Measurements from ENCODE around the gene KRT85. TPM values are rescaled to one million over a fixed set of nuclear protein-coding genes. Genes with fewer than 3 reads are reported as not detected.

Gene KRT85
- total RNA-seq, 1 donor from 2014 or later: not detected

DNA sequence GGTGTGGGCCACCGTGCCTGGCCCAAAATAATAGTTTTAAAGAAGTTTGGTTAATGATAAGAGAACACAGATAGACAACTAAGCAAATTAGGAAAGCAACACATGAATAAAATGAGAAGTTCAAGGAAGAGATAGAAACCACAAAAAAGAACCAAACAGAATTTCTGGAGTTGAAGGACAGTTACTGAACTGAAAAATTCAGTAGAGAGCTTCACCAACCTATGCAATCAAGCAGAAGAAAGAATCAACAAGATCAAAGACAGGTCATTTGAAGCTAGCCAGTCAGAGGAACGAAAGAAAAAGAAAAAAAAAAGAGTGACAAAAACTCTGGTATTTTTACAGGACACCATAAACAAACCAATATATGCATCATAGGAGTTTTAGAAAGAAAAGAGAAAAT is 30.6 kb downstream of the KRT85 start:
- peak overlapping the region; percentile 3 for H3K27ac Mint-ChIP-seq (ENCODE audit: unreplicated experiment)
- peaks cover 32% of the 10 kb centered on the region for H3K27me3 Mint-ChIP-seq (ENCODE audit: unreplicated experiment)

DNA sequence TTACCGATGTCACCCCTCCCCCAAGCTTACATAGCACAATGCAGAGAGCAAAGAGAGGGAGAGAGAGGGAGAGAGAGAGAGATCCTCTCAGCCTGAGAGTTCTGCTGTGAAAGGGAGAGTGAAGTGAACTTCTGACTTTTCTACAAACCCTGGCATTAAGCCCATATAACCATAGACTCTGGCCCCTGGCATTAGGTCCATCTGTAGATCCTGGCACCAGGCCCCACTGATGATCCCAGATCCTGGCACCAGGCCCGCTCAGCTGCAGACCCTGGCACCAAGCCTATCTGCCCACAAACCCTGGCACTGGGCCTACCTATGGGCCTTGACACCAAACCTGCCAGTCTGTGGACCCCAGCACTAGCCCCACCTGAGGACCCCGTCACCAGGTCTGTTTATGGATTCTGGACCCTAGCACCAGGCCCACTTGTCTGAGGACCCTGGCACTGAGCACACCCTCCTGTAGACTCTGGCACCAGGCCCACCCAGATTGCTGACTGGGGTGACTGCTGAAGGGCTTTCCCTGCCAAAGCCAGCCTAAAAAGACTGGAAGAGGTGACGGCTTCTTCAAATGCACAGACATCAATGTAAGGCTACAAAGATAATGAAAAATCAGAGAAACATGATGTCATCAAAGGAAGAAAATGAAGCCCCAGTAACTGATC is 31.6 kb downstream of the KRT85 start:
- no peak for DNase-seq (ENCODE audit: extremely low spot score, unreplicated experiment)
- H3K4me1 Mint-ChIP-seq (ENCODE audit: unreplicated experiment): peaks cover 6% of the 10 kb centered on the region

More for the DNA sequence above, 30.6 kb downstream of the KRT85 start:
- H3K4me1 Mint-ChIP-seq (ENCODE audit: unreplicated experiment): peaks cover 6% of the 10 kb centered on the region
- no peaks in the 10 kb centered on the region for H3K9me3 Mint-ChIP-seq (ENCODE audit: unreplicated experiment)
- no peak overlapping the region for H3K4me3 Mint-ChIP-seq (ENCODE audit: unreplicated experiment)
- no peak for DNase-seq (ENCODE audit: extremely low spot score, unreplicated experiment)
- TF ChIP-seq, protein P1, sequence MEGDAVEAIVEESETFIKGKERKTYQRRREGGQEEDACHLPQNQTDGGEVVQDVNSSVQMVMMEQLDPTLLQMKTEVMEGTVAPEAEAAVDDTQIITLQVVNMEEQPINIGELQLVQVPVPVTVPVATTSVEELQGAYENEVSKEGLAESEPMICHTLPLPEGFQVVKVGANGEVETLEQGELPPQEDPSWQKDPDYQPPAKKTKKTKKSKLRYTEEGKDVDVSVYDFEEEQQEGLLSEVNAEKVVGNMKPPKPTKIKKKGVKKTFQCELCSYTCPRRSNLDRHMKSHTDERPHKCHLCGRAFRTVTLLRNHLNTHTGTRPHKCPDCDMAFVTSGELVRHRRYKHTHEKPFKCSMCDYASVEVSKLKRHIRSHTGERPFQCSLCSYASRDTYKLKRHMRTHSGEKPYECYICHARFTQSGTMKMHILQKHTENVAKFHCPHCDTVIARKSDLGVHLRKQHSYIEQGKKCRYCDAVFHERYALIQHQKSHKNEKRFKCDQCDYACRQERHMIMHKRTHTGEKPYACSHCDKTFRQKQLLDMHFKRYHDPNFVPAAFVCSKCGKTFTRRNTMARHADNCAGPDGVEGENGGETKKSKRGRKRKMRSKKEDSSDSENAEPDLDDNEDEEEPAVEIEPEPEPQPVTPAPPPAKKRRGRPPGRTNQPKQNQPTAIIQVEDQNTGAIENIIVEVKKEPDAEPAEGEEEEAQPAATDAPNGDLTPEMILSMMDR (IDR thresholded peaks at IDR 0.05): no peak
- H3K36me3 Mint-ChIP-seq (ENCODE audit: unreplicated experiment): no peaks in the 10 kb centered on the region

DNA sequence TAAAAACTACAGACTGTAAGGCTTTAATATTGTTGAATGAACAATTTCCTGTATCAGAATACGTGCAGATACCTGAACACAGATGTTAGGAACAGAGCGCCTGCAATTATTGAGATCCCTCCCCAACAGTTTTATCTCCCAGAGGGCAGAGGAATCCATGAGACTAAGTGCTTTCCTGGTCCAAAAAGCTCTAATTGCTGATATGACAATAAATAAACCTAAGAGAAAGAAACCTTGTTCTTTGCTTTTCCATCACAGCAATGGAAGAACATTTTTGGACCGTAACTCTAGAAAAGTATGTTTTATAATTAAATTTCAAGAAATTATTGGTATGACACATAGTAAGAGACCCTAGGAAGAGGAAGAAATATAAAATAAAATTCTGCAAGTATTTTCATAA is 33.1 kb downstream of the KRT85 start:
- H3K9me3 Mint-ChIP-seq (ENCODE audit: unreplicated experiment): no peaks in the 10 kb centered on the region
- H3K36me3 Mint-ChIP-seq (ENCODE audit: unreplicated experiment): no peaks in the 10 kb centered on the region
- DNase-seq (ENCODE audit: extremely low spot score, unreplicated experiment): no peak
- no peak overlapping the region for H3K4me3 Mint-ChIP-seq (ENCODE audit: unreplicated experiment)
- H3K4me1 Mint-ChIP-seq (ENCODE audit: unreplicated experiment): peaks cover 6% of the 10 kb centered on the region
- peaks cover 28% of the 10 kb centered on the region for H3K27me3 Mint-ChIP-seq (ENCODE audit: unreplicated experiment)
- TF ChIP-seq, protein P1 (IDR thresholded peaks at IDR 0.05): no peak
- no peak overlapping the region for H3K27ac Mint-ChIP-seq (ENCODE audit: unreplicated experiment)

More for the DNA sequence above, 31.6 kb downstream of the KRT85 start:
- Mint-ChIP-seq H3K27me3 (ENCODE audit: unreplicated experiment) (peaks cover 30% of the 10 kb centered on the region), H3K9me3 (ENCODE audit: unreplicated experiment) (no peaks in the 10 kb centered on the region), H3K4me3 (ENCODE audit: unreplicated experiment) (no peak overlapping the region), H3K27ac (ENCODE audit: unreplicated experiment) (no peak overlapping the region), H3K36me3 (ENCODE audit: unreplicated experiment) (no peaks in the 10 kb centered on the region)
- TF ChIP-seq, protein P1 (IDR thresholded peaks at IDR 0.05): no peak

DNA sequence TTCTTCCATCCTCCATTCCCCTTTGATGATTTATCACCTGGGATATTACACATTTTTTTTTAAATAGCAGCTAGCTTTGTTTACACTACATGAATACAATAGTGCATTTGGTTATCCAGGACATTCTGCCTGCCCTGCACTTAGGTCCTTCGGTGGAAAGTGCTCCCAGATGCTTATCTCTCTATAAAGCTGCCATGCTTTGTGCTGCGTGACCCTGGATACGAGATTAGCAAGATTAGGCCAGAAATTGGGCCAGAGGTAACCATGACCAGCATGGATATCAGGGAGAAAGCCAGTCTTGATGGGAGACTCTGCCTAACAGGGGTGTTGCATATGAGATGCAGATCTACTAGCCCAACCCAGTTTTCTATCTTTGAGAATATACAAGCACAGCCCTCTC is 34.0 kb downstream of the KRT85 start:
- DNase-seq (ENCODE audit: extremely low spot score, unreplicated experiment): no peak
- Mint-ChIP-seq H3K4me3 (ENCODE audit: unreplicated experiment) (no peak overlapping the region), H3K27ac (ENCODE audit: unreplicated experiment) (no peak overlapping the region), H3K36me3 (ENCODE audit: unreplicated experiment) (no peaks in the 10 kb centered on the region), H3K9me3 (ENCODE audit: unreplicated experiment) (no peaks in the 10 kb centered on the region), H3K4me1 (ENCODE audit: unreplicated experiment) (peaks cover 7% of the 10 kb centered on the region), H3K27me3 (ENCODE audit: unreplicated experiment) (peaks cover 21% of the 10 kb centered on the region)
- TF ChIP-seq, protein P1 (IDR thresholded peaks at IDR 0.05): no peak

DNA sequence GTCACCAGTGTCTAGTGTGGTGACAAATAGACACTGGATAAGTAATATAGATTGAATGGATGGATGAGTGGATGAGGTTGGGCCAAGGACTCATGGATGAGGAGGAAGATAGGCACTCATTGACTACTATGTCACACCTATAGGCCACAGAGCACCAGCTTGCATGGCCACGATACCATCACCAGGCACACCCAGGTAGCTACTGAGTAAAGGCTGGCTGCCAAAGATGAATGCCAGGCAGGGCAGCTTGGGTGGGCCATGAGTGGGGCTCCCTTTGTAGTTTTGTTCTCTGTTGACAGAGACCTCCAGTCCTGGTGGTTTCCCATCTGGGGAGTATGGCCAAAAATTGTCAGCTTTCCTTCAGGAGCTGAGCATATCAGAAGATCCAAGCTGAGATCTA is 34.9 kb downstream of the KRT85 start:
- H3K27ac Mint-ChIP-seq (ENCODE audit: unreplicated experiment): no peak overlapping the region
- no peaks in the 10 kb centered on the region for H3K36me3 Mint-ChIP-seq (ENCODE audit: unreplicated experiment)
- DNase-seq (ENCODE audit: extremely low spot score, unreplicated experiment): no peak
- no peaks in the 10 kb centered on the region for H3K9me3 Mint-ChIP-seq (ENCODE audit: unreplicated experiment)
- peaks cover 15% of the 10 kb centered on the region for H3K27me3 Mint-ChIP-seq (ENCODE audit: unreplicated experiment)
- H3K4me3 Mint-ChIP-seq (ENCODE audit: unreplicated experiment): no peak overlapping the region
- TF ChIP-seq, protein P1 (IDR thresholded peaks at IDR 0.05): no peak
- H3K4me1 Mint-ChIP-seq (ENCODE audit: unreplicated experiment): peaks cover 10% of the 10 kb centered on the region
